COLO829 (cell line): ENCODE measurements around the gene GRIK2.
"Not testable (repeated sequence)": the region's sequence is repeated elsewhere in the genome, so short reads cannot be mapped to it uniquely, and the experiment has no call there.

ENCODE experiments used
- DNase-seq: peaks from one replicate; pipeline ENCODE4 v3.0.0; 2012; ENCODE audit warnings: low spot score

Gene GRIK2

DNA sequence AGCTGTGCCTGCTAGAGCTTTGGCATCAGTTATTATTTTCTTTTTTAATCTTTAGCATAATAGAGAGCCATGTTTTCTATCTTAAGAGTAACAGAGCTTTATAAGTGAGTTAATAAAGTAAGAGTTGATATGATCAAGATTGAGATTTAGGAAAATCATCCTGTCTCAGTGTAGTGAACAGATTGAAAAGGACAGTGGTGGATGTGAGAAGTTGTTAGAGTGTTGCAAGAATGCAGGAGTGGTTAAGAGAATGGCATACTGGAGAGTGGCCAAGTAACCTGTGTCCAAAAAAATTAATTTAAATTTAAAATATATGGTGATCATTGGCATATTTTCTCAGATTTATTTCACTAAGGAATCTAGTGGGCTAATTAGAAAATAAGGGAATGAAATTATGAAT is 629.3 kb downstream of the GRIK2 start:
- no peak for DNase-seq

DNA sequence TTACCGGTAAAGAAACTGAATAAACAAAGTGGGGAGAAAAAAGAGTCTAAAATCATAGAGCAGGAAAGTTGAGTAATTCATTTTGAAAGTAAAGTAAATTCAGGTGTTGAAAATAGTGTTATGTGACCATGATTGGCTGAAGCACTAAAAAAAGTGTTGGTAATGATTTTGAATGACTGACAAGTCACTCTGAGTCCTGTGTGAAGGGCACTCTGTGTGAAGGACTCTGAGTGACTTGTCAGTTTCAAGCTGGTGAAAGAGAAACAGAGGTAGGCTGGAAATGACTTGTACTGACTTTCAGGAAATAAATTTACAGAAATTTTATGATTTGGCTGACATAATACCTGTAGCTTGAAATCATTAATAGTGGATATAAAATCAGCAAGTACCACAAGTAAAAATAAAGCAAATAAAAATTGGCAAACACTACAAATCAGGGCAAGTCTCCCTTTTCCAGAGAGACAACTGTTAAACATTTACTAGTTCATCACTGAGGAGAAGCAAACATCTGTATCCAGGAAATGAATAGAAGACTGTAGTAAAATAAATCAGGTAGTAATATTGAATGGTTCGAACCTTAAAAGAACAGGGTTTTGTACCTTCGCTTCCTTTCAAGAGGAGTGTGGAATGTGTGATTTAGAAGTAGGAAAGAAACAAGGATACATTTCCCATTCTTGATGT is 630.6 kb downstream of the GRIK2 start:
- no peak for DNase-seq

DNA sequence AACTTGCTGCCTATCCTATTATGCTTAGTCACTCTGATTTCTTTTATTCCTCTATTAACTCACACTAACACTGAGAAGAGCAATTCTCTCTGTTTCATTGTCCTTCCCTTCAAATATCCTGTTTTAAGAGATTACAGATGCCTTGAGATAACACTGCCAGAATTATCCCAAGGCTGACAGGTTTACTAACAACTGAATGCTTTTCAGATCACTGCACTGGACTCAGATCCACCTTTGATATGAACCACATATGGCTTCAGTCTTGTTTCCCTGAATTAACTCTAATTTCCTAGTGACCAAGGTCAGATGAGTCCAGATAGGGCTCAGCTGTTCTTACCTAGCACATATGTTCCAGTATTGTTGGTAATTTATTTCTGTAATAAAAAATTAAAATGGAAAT is 633.1 kb downstream of the GRIK2 start:
- DNase-seq = no peak

DNA sequence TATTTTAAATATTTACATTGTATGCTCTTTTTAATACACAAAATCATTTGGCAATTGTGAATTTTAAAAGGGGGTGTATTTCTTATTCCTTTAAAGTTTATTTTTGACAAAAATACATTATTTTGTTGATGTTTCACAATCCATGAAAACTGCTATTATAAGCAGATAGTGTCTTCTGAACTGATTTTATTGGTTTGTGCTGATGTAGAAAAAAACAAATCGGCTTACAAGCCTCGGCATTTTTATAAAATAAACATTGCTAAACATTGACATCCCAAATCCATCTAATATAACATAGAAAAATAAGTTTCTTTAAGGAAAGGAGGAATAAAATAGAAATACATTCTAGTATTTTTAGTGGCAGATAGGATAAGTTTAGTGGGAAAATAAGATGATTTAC is 634.7 kb downstream of the GRIK2 start:
- no peak for DNase-seq

DNA sequence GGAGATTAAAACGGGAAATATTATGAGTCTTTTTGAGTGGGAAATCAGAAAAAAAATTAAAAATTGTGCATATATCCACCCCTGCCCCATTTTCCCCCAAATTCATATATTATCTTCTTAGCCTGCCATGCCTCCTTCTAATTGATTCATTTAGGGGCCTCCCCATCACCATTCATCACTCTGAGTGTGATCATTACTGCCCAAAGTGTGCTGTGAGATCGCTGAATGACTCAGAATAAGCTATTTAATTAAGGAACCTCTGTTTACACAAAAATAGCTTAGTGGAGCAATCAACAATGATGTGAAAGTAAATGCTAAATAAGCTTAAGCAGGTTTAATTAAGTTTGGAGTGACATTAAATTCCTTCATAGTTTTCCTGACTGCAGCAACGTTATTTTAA is 645.5 kb downstream of the GRIK2 start:
- no peak for DNase-seq

DNA sequence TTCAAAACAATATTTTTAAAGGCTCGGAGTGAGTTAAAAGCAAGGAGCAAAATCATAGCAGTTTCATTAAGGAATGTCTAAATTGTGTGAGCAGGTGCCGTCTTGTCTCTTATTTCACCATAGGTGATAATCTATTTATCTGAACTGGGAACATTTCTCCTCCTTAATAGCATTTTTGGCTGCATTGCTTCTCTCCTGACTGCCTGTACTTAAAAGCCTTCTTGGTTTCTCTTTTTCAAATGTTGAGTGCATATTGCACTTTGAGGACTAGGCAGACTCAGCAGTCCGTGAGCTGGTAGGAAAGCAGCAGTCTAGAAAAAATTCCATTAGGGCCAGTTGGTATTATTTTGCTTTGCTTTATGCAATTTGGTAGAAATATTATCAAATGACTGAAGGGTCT is 645.9 kb downstream of the GRIK2 start:
- DNase-seq = no peak

DNA sequence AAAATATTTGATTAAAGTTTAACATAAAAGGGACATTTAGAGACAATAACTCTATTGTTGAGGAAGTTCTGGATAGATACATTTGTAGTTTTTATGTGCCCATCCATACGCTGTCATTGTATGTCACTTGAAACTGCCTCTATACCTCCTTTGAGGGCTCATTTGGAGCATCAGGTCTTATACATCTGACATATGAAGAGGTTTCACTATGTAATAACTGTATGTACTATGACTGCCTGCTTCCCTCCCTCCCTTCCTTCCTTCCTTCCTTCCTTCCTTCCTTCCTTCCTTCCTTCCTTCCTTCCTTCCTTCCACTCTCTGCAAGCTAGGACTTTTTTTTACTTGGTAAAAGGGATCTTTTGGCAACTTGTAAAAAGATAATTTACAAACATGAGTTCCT is 657.5 kb downstream of the GRIK2 start:
- no peak for DNase-seq

DNA sequence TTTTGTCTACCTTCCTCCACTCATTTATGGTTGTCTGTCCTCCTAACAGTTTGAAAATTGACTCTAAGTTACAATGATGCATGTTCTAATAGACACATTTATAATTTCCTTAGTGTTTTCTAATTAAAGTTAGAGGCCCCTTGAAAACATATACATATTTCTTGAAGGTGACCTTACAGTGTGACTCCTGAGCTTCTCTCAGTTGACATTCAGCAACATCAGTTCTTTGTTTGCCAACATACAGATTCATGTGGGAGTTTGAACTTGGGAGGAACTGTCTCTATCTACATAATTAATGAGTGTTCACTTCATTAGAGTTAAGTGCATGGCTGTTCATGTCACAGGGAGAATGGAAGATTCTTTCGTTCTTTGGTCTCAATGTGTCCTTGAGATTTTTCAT is 658.2 kb downstream of the GRIK2 start:
- DNase-seq = no peak

DNA sequence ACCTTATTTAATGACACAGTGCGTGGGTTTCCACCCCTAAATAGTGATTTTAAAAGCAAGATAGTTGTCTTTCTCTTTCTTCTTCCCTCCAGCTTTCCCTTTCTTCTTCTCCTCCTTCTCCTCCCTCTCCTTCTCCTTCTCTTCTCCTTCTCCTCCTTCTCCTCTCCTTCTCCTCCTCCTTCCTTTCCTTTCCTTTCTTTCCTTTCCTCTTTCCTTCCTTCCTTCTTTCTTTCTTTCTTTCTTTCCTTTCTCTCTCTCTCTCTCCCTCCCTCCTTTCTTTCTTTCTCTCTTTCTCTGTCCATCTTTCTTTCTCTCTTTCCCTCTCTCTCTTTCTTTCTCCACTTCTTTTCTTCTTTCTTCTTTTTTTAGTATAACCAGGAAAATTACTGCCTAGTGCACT is 670.6 kb downstream of the GRIK2 start:
- no peak for DNase-seq

DNA sequence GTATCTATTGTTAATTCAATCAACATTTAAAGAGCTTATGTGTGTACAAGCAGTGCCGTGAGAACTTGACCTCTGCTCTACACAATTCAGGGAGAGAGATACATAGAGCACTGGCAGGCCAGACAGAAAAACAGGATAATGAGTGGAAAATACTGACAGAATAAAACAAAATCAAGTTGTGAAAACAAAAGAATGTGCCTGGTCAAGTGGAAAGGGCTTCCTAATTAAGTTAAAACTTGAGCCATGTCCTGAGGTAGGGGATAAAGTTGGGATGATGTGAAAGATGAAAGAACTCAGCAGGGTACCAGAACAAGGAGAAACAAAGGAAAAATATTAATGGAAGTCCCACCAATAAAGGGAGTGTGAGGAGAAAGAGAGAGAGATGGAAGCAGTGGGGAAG is 672.8 kb downstream of the GRIK2 start:
- no peak for DNase-seq

DNA sequence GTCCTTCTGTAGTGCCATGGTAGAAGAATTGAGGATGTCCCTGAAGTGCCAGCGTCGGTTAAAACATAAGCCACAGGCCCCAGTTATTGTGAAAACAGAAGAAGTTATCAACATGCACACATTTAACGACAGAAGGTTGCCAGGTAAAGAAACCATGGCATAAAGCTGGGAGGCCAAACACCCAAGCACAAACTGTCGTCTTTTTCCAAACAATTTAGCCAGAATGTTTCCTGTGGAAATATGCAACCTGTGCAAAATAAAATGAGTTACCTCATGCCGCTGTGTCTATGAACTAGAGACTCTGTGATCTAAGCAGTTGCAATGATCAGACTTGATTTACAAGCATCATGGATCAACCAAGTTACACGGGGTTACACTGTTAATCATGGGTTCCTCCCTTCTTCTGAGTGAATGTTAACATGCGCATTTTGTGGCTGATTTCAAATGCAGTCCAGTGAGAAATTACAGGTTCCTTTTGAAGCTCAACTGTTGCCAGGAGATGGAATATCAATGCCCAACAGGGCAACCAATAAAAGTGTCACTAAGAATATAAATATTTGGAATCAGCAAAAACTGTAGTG is 674.9 kb downstream of the GRIK2 start:
- no peak for DNase-seq

DNA sequence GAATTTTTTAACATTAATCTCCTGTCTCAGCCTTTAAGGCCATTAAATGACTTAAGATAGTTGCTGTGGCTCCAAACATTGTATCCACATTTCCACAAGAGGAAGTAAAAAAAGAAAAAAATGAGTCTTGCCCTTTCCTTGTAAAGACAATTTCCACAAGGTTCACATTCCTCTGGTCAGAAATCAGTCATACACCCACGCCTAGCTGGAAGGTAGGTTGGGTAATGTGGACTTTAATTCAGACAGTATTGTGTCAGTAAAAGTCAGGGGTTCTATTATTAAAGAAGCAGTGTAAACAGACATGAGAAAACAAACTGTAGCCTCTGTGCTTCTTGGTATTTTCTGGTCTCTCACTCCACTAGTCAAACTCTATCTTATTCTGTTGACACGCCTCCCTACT is 682.0 kb downstream of the GRIK2 start:
- DNase-seq = no peak

DNA sequence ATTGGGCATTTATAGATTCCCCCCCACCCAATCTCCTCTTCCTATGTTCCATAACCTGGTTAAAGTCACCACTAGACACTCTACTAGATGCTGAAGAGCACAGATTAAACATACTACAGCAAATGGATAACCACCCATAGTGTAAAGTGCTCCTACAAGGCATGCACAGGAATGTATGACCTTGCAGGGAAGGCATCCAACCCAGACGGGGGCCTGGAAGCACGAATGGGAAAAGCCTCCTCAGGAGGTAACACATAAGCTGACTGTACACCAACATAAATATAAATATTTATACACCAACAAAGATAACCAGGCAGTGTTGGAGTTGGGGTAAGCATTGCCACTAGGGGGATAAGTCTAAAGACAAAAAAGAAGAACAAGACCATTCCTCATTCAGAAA is 691.7 kb downstream of the GRIK2 start:
- no peak for DNase-seq

DNA sequence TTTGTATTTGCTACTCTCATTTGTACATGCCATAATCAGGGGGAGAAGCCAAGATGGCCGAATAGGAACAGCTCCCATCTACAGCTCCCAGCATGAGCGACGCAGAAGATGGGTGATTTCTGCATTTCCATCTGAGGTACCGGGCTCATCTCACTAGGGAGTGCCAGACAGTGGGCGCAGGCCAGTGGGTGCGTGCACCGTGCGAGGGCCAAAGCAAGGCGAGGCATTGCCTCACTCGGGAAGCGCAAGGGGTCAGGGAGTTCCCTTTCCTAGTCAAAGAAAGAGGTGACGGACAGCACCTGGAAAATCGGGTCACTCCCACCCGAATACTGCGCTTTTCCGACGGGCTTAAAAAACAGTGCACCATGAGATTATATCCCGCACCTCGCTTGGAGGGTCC is 694.7 kb downstream of the GRIK2 start:
- DNase-seq = not testable (repeated sequence)

DNA sequence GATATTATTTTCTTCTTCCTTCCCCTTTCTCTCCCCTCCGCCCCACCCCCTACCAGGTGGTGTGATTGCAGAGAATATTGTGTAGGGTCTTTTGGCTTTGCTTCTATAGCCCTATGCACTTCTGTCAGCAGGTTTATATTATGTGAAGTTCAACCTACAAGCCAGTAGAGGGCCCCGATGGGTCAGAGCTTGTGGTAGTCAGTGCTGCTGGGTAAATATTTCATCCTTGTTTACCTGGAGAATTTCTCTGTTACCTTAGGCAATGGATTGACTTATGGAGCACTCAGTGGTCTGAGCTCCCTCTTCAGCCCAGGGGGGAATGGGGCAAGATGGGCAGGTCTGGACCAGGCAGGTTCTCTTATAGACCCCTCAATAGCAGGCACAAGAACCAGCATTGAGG is 720.9 kb downstream of the GRIK2 start:
- DNase-seq = no peak

DNA sequence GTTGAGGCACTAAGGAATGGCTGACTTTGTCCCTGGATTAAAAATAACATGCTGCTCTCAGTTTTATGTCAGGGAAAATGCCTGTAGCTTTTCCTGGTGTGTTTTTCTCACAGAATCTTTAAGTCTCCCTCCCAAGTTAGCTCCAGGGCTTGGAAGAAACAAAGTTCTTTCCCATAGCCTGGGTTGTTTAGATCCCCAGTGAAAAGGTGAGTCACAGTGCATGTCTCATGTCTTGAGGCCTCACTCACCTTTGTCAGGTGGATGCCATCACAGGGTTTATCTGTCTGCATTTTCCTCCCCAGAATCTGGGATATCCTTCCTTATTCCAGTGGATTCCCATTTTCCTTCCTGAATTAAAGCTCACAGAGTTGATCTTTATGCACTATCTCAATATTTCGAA is 722.4 kb downstream of the GRIK2 start:
- DNase-seq = no peak

DNA sequence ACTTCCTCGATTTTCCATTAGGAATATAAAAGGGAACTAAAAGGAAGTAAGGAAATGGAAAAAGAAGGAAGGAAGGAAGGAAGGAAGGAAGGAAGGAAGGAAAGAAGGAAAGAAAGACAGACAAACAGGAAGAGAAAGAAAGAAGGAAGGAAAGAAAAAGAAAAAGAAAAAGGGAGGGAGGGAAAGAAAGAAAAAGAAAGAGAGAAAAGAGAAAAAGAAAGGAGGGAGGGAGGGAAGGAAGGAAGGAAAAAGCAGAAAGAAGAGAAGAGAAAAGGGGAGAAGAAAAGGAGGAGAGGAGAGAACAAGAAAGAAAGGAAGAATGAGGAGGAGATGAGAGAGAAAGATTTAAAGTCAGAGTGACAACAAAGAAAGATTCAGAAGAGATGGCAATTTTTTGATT is 724.5 kb downstream of the GRIK2 start:
- no peak for DNase-seq
